Peyer's patch (tissue), 4 donors: ENCODE data around the gene TXNL4B. TPM values are rescaled to one million over a fixed set of nuclear protein-coding genes. Genes with fewer than 3 reads are reported as not detected.

ENCODE experiments used
- DNase-seq, 3 donors: peaks; one replicate each; pipeline ENCODE4 v3.0.0-alpha.2; 2017 to 2019
- H3K27ac ChIP-seq, 4 donors: fragments of 200-600 bp; sonication (generic); one replicate each; pipeline ENCODE4 v1.5.1; 2016 to 2019
- H3K27me3 ChIP-seq, 2 donors: fragments of 200-600 bp; sonication (generic); one replicate each; pipeline ENCODE4 v1.5.1; 2019
- H3K36me3 ChIP-seq, 3 donors: fragments of 200-600 bp; sonication (generic); one replicate each; pipeline ENCODE4 v1.5.1; 2016 to 2019
- H3K4me1 ChIP-seq, 4 donors: fragments of 200-600 bp; sonication (generic); one replicate each; pipeline ENCODE4 v1.5.1; 2016 to 2019
- H3K4me3 ChIP-seq, 4 donors: fragments of 200-600 bp; sonication (generic); 1 replicate in 3 of 4; 2 replicates in 1 of 4; pipeline ENCODE4 v1.5.1; 2016 to 2019; ENCODE audit warnings: mild to moderate bottlenecking in 1 of 4
- H3K9me3 ChIP-seq, 4 donors: fragments of 200-600 bp; sonication (generic); one replicate each; pipeline ENCODE4 v1.5.1; 2016 to 2019; ENCODE audit warnings: mild to moderate bottlenecking in 1 of 4
- POLR2A ChIP-seq, 2 donors: fragments of 450-650 bp; IDR thresholded peaks; one replicate each; pipeline ENCODE4 v1.5.1; 2017; ENCODE audit warnings: antibody characterized with exemption in 2 of 2, mild to moderate bottlenecking in 2 of 2, moderate library complexity in 2 of 2
- total RNA-seq, 4 donors: library from RNA; depleted of rRNA; stranded (reverse); fragments of >200 nt; gene quantifications; one replicate each; pipeline ENCODE4 v1.1.0, GENCODE V29; 2016
- TF ChIP-seq, protein P1 (sequence below), 6 experiments: fragments of 450-650 bp in 4 of 6; fragments of 200-600 bp in 2 of 6; sonication (generic) in 1 of 6; IDR thresholded peaks; one replicate each; pipeline ENCODE4 v1.5.1; 2017 to 2019; ENCODE audit warnings: antibody characterized with exemption in 6 of 6, mild to moderate bottlenecking in 3 of 6, moderate library complexity in 1 of 6

Gene TXNL4B
- total RNA-seq, 4 donors from 2014 or later = 7.2 to 40.4 (median 13.4) TPM

DNA sequence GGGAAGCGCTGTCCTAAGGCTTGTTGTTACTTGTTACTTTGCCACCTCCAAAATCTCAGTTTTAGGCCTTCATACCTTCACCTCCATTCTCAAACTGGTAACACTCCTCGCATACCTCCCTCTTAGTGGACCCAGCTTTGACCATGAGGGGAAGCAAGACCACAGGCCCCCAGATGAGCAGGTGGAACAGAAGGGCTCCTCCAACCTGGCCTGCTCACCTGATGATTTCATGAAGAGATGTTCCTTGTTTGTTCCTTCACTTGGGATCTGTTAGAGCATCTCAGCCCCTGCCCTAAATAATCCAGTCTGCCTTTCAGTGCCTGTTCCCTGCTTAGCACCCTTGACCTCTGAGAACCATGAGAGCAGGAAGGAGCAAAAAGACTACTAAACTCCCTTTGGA lies 28.9 kb upstream of the TXNL4B start:
- no peak overlapping the region for H3K27ac ChIP-seq
- TF ChIP-seq POLR2A (IDR thresholded peaks at IDR 0.05) = no peak
- TF ChIP-seq, protein P1, sequence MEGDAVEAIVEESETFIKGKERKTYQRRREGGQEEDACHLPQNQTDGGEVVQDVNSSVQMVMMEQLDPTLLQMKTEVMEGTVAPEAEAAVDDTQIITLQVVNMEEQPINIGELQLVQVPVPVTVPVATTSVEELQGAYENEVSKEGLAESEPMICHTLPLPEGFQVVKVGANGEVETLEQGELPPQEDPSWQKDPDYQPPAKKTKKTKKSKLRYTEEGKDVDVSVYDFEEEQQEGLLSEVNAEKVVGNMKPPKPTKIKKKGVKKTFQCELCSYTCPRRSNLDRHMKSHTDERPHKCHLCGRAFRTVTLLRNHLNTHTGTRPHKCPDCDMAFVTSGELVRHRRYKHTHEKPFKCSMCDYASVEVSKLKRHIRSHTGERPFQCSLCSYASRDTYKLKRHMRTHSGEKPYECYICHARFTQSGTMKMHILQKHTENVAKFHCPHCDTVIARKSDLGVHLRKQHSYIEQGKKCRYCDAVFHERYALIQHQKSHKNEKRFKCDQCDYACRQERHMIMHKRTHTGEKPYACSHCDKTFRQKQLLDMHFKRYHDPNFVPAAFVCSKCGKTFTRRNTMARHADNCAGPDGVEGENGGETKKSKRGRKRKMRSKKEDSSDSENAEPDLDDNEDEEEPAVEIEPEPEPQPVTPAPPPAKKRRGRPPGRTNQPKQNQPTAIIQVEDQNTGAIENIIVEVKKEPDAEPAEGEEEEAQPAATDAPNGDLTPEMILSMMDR (IDR thresholded peaks at IDR 0.05) = no peak
- peaks cover 0 to 8% (median 0%) of the 10 kb centered on the region in 4 donors for H3K4me1 ChIP-seq
- no peaks in the 10 kb centered on the region for H3K27me3 ChIP-seq
- DNase-seq = no peak
- H3K9me3 ChIP-seq = no peaks in the 10 kb centered on the region
- no peaks in the 10 kb centered on the region for H3K36me3 ChIP-seq
- H3K4me3 ChIP-seq = no peak overlapping the region

DNA sequence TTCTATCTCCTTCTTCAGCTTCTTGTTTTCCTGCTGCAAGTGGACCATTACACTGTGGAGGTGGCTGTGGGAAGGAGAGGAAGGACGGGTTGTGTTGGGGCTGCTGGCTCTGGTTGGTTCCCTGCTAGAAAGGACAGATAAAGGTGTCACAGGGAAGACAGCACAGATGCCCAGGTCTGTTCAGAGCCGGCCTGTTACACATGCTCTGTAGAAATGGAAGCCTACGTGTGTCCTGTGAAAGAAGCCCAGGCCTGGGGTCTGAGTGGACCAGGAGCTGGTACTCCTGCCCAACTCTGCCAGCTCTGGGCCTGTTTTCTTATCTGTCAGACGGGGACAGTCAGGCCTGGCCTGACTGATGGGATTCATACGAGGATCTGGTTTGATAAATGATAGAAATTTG lies 26.6 kb upstream of the TXNL4B start:
- H3K27ac ChIP-seq = no peak overlapping the region
- no peaks in the 10 kb centered on the region for H3K27me3 ChIP-seq
- no peak for TF ChIP-seq POLR2A (IDR thresholded peaks at IDR 0.05)
- TF ChIP-seq, protein P1 (IDR thresholded peaks at IDR 0.05) = no peak
- H3K36me3 ChIP-seq = no peaks in the 10 kb centered on the region
- no peaks in the 10 kb centered on the region for H3K9me3 ChIP-seq
- no peak overlapping the region for H3K4me3 ChIP-seq
- H3K4me1 ChIP-seq = peaks cover 0 to under 1% (median 0%) of the 10 kb centered on the region in 4 donors
- DNase-seq = no peak

DNA sequence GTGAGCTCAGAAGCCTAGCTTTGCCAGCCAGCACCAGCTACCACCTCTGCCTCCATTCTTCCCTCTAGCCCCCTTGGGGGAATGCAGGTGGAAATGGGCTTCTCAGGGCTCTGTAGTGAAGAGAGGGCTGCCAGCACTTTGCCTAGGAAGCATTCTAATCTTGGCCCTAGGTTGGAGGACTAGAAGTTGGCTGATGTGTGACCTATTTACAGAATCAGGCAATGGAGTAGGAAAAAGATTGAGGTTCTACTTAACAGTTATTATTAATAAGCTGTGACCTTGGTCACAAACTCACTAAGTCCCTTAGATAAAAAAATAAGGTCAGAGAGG lies 20.2 kb upstream of the TXNL4B start:
- no peak for DNase-seq

GRCh38 chr16:72112906-72113615 lies 19.6 kb upstream of the TXNL4B start:
- Histone ChIP-seq H3K9me3 (no peaks in the 10 kb centered on the region), H3K27ac (no peak overlapping the region), H3K4me1 (no peaks in the 10 kb centered on the region), H3K27me3 (no peaks in the 10 kb centered on the region), H3K4me3 (no peak overlapping the region), H3K36me3 (peaks cover 0 to 55% (median 0%) of the 10 kb centered on the region in 3 donors)
- TF ChIP-seq, protein P1 (IDR thresholded peaks at IDR 0.05) = no peak
- TF ChIP-seq POLR2A (IDR thresholded peaks at IDR 0.05) = no peak
- no peak for DNase-seq

More for the DNA sequence above, 20.2 kb upstream of the TXNL4B start:
- Histone ChIP-seq H3K27me3 (no peaks in the 10 kb centered on the region), H3K36me3 (peaks cover 0 to 50% (median 0%) of the 10 kb centered on the region in 3 donors), H3K4me1 (no peaks in the 10 kb centered on the region), H3K4me3 (no peak overlapping the region), H3K9me3 (no peaks in the 10 kb centered on the region), H3K27ac (no peak overlapping the region)
- TF ChIP-seq, protein P1 (IDR thresholded peaks at IDR 0.05) = no peak
- TF ChIP-seq POLR2A (IDR thresholded peaks at IDR 0.05) = no peak

DNA sequence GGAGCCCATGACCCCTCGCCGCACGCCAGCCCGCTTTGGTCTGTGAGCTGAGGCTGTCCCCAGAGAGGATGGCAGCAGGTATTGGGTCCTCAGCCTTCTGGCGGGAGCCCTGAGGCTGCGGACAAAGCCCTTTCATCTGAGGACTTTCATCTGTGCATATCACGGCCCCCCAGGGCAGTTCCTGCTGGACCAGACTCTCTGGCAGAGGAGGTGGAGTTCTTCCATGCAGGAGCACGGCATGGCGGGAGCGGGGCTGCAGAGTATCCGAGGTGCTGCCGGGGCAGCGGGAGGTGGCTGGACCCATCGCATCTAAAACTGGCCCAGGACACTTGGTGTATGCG lies 19.0 kb upstream of the TXNL4B start:
- no peak overlapping the region for H3K4me3 ChIP-seq
- H3K27me3 ChIP-seq = no peaks in the 10 kb centered on the region
- no peak for DNase-seq
- H3K4me1 ChIP-seq = no peaks in the 10 kb centered on the region
- no peak overlapping the region for H3K27ac ChIP-seq
- no peak for TF ChIP-seq POLR2A (IDR thresholded peaks at IDR 0.05)
- TF ChIP-seq, protein P1 (IDR thresholded peaks at IDR 0.05) = no peak
- peaks cover 0 to 61% (median 0%) of the 10 kb centered on the region in 3 donors for H3K36me3 ChIP-seq
- no peaks in the 10 kb centered on the region for H3K9me3 ChIP-seq
